Measurements from ENCODE around the gene CACNB4. TPM values are rescaled to one million over a fixed set of nuclear protein-coding genes. Genes with fewer than 3 reads are reported as not detected.

CACNB4 gene
- total RNA-seq, 1 experiment from 2014 or later, result 2.0 TPM

- H3K4me2 ChIP-seq (ENCODE audit: low read length), result no peak overlapping the region
- ChIA-PET RAD21 (ENCODE audit: low non-redundant PET in 1 of 2, low total read pairs in 2 of 2, uncharacterized antibody in 2 of 2, unreplicated experiment in 2 of 2) (no interaction called here), POLR2A (no interaction called here), CTCF (no interaction called here)
- H3K27ac ChIP-seq (ENCODE audit: low read depth, low read length), result no peak overlapping the region
- no peaks in the 10 kb centered on the region for H3K9me3 ChIP-seq (ENCODE audit: control insufficient read depth in 1 of 2, insufficient read depth in 1 of 2, low read depth in 1 of 2, low read length in 2 of 2)
- no peaks in the 10 kb centered on the region for H4K20me1 ChIP-seq (ENCODE audit: insufficient read depth)
- BruUV-seq (replicated peaks), result no TSS peak
- no peaks in the 10 kb centered on the region for H3K4me1 ChIP-seq (ENCODE audit: control insufficient read depth in 1 of 2, insufficient read depth in 2 of 2, low read length in 2 of 2)
- H3K9me2 ChIP-seq (ENCODE audit: insufficient read depth), result no peaks in the 10 kb centered on the region
- no peaks in the 10 kb centered on the region for H3K79me2 ChIP-seq (ENCODE audit: insufficient read depth, low read length)
- DNase-seq (ENCODE audit: low read depth, low spot score) (no peak), ATAC-seq (no peak)
- H2AFZ ChIP-seq (ENCODE audit: low read depth, low read length, poor library complexity, severe bottlenecking), result no peak overlapping the region
- no peak overlapping the region for H3K9ac ChIP-seq (ENCODE audit: low read length)
- no peaks in the 10 kb centered on the region for H3K36me3 ChIP-seq (ENCODE audit: control insufficient read depth in 1 of 2, insufficient read depth in 2 of 2, low read length in 2 of 2)
- H3K27me3 ChIP-seq (ENCODE audit: insufficient read depth, low read length), result no peaks in the 10 kb centered on the region
- no peak for TF ChIP-seq POLR2AphosphoS5 (IDR thresholded peaks at IDR 0.05; ENCODE audit: low read depth, low read length)
- TF ChIP-seq EZH2phosphoT487 (IDR thresholded peaks at IDR 0.05; ENCODE audit: borderline replicate concordance), result no peak
- TF ChIP-seq POLR2A (IDR thresholded peaks at IDR 0.05; ENCODE audit: borderline replicate concordance, extremely low read depth, insufficient read depth, insufficient read length), result no peak
- no peak for TF ChIP-seq EGR1 (IDR thresholded peaks at IDR 0.05; ENCODE audit: low read depth)
- no peak for TF ChIP-seq CEBPB (IDR thresholded peaks at IDR 0.05; ENCODE audit: low read depth)
- no peak for TF ChIP-seq CTCF (IDR thresholded peaks at IDR 0.05 in 2 of 3, conservative IDR thresholded peaks at IDR 0.05 in 1 of 3; ENCODE audit: borderline replicate concordance in 1 of 3, insufficient read depth in 1 of 3, low read depth in 2 of 3, low read length in 2 of 3)
- TF ChIP-seq CBX3 (IDR thresholded peaks at IDR 0.05; ENCODE audit: low read depth), result no peak
- TF ChIP-seq RAD21 (IDR thresholded peaks at IDR 0.05; ENCODE audit: low read depth), result no peak
- no peak for TF ChIP-seq FOSL1 (IDR thresholded peaks at IDR 0.05; ENCODE audit: low read depth)
- TF ChIP-seq EZH2 (IDR thresholded peaks at IDR 0.05), result no peak
- no peak for TF ChIP-seq ATF3 (IDR thresholded peaks at IDR 0.05)
- no peak for TF ChIP-seq SIN3A (IDR thresholded peaks at IDR 0.05; ENCODE audit: low read depth)
- intact Hi-C loops (cut with micrococcal nuclease), result no loop called here
- no peak overlapping the region for H3K4me3 ChIP-seq (replicated peaks in 1 of 2; ENCODE audit: low read depth in 1 of 2, low read length in 2 of 2)
Observed at GRCh38 chr2:151991010-151991409, 107.8 kb downstream of the CACNB4 start.

Measured in HCT116 (cell line).